HepG2 (cell line): ENCODE results near the gene ZNF607. TPM values are rescaled to one million over a fixed set of nuclear protein-coding genes. Genes with fewer than 3 reads are reported as not detected.

Source experiments
- AHDC1 ChIP-seq: sonication (generic); formaldehyde crosslinking; IDR thresholded peaks from 2 replicates; pipeline ENCODE4 v1.5.1; 2020; ENCODE audit warnings: mild to moderate bottlenecking, missing genetic modification reagents, borderline replicate concordance
- ATF6 ChIP-seq: sonication (generic); formaldehyde crosslinking; conservative IDR thresholded peaks from 2 replicates; pipeline ENCODE4 v1.4.0; 2020; ENCODE audit warnings: missing genetic modification reagents
- HNF4G ChIP-seq, 2 experiments: sonication (generic) in 1 of 2; formaldehyde crosslinking in 1 of 2; IDR thresholded peaks; 2 replicates each; pipeline versions ENCODE4 v1.4.0 to v1.6.1; 2011 to 2020; ENCODE audit warnings: borderline replicate concordance in 2 of 2, low read depth in 2 of 2, mild to moderate bottlenecking in 2 of 2, low read length in 1 of 2, missing genetic modification reagents in 1 of 2, moderate library complexity in 1 of 2
- HOXA7 ChIP-seq: sonication (generic); formaldehyde crosslinking; IDR thresholded peaks from 2 replicates; pipeline ENCODE4 v1.8.1; 2022; ENCODE audit warnings: mild to moderate bottlenecking, missing genetic modification reagents, moderate library complexity
- KMT2A ChIP-seq: sonication (generic); formaldehyde crosslinking; IDR thresholded peaks from 2 replicates; pipeline ENCODE4 v1.4.0; 2020; ENCODE audit warnings: missing genetic modification reagents
- MAFG ChIP-seq: sonication (generic); formaldehyde crosslinking; IDR thresholded peaks from 2 replicates; pipeline ENCODE4 v1.5.1; 2020; ENCODE audit warnings: mild to moderate bottlenecking, missing genetic modification reagents
- POLR2G ChIP-seq: fragments of 200-400 bp; formaldehyde crosslinking; IDR thresholded peaks from 2 replicates; pipeline ENCODE4 v1.6.1; 2018; ENCODE audit warnings: mild to moderate bottlenecking, low read depth, low read length, moderate library complexity
- RBM39 ChIP-seq: fragments of 200-400 bp; formaldehyde crosslinking; IDR thresholded peaks from one replicate; pipeline ENCODE4 v1.6.1; 2018; ENCODE audit warnings: antibody characterized with exemption, mild to moderate bottlenecking, low read depth, low read length; ENCODE audit not compliant: poor library complexity, severe bottlenecking
- RFX1 ChIP-seq: fragments of 450-650 bp; IDR thresholded peaks from 2 replicates; pipeline ENCODE4 v1.6.1; 2017
- SRSF1 ChIP-seq: fragments of 200-400 bp; formaldehyde crosslinking; optimal IDR thresholded peaks from 2 replicates; pipeline ENCODE3; 2017; ENCODE audit warnings: mild to moderate bottlenecking, low read depth, low read length, moderate library complexity
- SRY ChIP-seq: sonication (generic); formaldehyde crosslinking; IDR thresholded peaks from 2 replicates; pipeline ENCODE4 v1.8.0; 2022; ENCODE audit warnings: mild to moderate bottlenecking, missing genetic modification reagents
- TBP ChIP-seq: sonication (generic); formaldehyde crosslinking; IDR thresholded peaks from 2 replicates; pipeline ENCODE4 v1.5.0; 2020; ENCODE audit warnings: missing genetic modification reagents
- TERF1 ChIP-seq: sonication (generic); formaldehyde crosslinking; IDR thresholded peaks from 2 replicates; pipeline ENCODE4 v1.8.0; 2022; ENCODE audit warnings: mild to moderate bottlenecking, missing genetic modification reagents, moderate library complexity
- TFAP4 ChIP-seq: sonication (generic); IDR thresholded peaks from 2 replicates; pipeline ENCODE4 v1.6.1; 2016; ENCODE audit warnings: low read depth, borderline replicate concordance
- ZBTB14 ChIP-seq: sonication (generic); formaldehyde crosslinking; IDR thresholded peaks from 2 replicates; pipeline ENCODE4 v1.4.0; 2020; ENCODE audit warnings: missing genetic modification reagents
- ZNF747 ChIP-seq: sonication (generic); formaldehyde crosslinking; IDR thresholded peaks from 2 replicates; pipeline ENCODE4 v1.8.1; 2023; ENCODE audit warnings: missing genetic modification reagents, mild to moderate bottlenecking, borderline replicate concordance
- ZNF777 ChIP-seq: sonication (generic); formaldehyde crosslinking; IDR thresholded peaks from 2 replicates; pipeline ENCODE4 v1.4.0; 2020; ENCODE audit warnings: missing genetic modification reagents
- ZNF850 ChIP-seq: sonication (generic); formaldehyde crosslinking; conservative IDR thresholded peaks from 2 replicates; pipeline ENCODE4 v1.9.0; 2021; ENCODE audit warnings: mild to moderate bottlenecking, missing genetic modification reagents
- polyA plus RNA-seq, 8 experiments: library from polyadenylated mRNA; depleted of rRNA in 3 of 8; stranded (reverse) in 7 of 8; unstranded in 1 of 8; fragments of >200 nt; fragmentation: Illumina TruSeq in 4 of 8; extraction: Trizol in 4 of 8; gene quantifications; 2 replicates each; pipeline versions ENCODE4 v1.2.1 to v1.2.3, GENCODE V29; 2011 to 2016; ENCODE audit warnings: low read depth in 4 of 8, missing spikeins in 1 of 8, mixed read lengths in 1 of 8; ENCODE audit not compliant: insufficient read depth in 1 of 8
- total RNA-seq, 5 experiments: library from RNA; depleted of rRNA; stranded (reverse); fragments of >200 nt; fragmentation: Illumina TruSeq; extraction: Trizol; gene quantifications; 2 replicates each; pipeline ENCODE4 v1.2.3, GENCODE V29; 2016; ENCODE audit warnings: low read depth in 1 of 5

ZNF607 gene
- total and polyA plus RNA-seq, 2 of the 13 experiments (the other 11 are each of a cell fraction or from before 2014, with no cell fraction given) = 3.8 to 8.3 TPM

- TF ChIP-seq TERF1 (CRISPR knock-in tag) = no peak
- TF ChIP-seq POLR2G = peak; percentile 95
- TF ChIP-seq AHDC1 (CRISPR knock-in tag) = no peak; the same call in 1 of the 2 replicates
- 0 out of 2 replicates have a peak, but pooled peaks have one; percentile 18 for TF ChIP-seq ZBTB14 (CRISPR knock-in tag)
- TF ChIP-seq RBM39 = peak; percentile 50
- TF ChIP-seq KMT2A (CRISPR knock-in tag) = peak; percentile 97
- no peak for TF ChIP-seq MAFG (CRISPR knock-in tag)
- no peak for TF ChIP-seq ZNF850 (CRISPR knock-in tag)
- no peak for TF ChIP-seq HNF4G (IDR thresholded peaks at IDR 0.05; ENCODE audit: borderline replicate concordance, low read depth, low read length)
- peak; percentile 80; the same call in 1 of the 2 replicates for TF ChIP-seq HNF4G (CRISPR knock-in tag; IDR thresholded peaks at IDR 0.05; ENCODE audit: borderline replicate concordance, low read depth)
- no peak for TF ChIP-seq RFX1
- TF ChIP-seq ZNF747 (CRISPR knock-in tag) = no peak; the same call in 1 of the 2 replicates
- peak; percentile 56 for TF ChIP-seq SRSF1
- peak; percentile 32; the same call in 1 of the 2 replicates for TF ChIP-seq ZNF777 (CRISPR knock-in tag)
- TF ChIP-seq TBP = no peak
- TF ChIP-seq HOXA7 = no peak
- no peak for TF ChIP-seq ATF6 (CRISPR knock-in tag)
- TF ChIP-seq TFAP4 = peak; percentile 78; the same call in 1 of the 2 replicates
- peak; percentile 71 for TF ChIP-seq SRY (CRISPR knock-in tag)
These were observed 27.6 kb downstream of the ZNF607 start (continued) for GRCh38 chr19:37691881-37692504.
